Measurements from ENCODE around the gene DOCK3.

DNA sequence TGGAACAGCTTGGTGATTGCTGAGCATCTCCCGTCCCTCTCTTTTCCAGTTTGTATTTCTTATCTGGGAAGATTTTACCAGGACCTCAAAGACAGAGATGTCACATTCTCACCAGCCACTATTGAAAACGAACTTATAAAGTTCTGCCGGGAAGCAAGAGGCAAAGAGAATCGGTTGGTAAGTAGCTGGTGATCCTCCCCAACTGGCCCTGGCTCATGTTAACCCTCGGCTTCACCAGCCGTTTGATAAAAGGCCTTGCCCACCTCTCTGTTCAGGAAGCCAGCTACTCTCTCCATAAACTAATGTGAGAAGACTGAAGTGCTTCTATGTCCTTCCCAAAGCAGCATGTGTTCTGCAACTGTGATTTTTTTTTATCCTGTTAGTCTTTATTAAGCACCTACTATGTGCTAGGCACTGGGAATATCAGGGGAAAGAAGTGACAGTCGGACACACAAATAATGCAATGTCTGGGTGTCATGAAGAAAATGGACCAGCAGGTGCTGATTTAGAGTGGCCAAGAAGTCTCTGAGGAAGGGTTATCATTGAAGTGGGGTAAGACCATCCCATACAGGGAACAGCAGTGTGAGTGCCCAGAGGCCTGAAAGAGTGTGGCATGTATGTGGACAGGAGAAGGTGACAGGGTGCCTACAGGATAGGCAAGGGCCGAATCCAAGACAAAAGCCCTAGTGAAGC is 711.6 kb downstream of the DOCK3 start:
- TF ChIP-seq, protein P1, sequence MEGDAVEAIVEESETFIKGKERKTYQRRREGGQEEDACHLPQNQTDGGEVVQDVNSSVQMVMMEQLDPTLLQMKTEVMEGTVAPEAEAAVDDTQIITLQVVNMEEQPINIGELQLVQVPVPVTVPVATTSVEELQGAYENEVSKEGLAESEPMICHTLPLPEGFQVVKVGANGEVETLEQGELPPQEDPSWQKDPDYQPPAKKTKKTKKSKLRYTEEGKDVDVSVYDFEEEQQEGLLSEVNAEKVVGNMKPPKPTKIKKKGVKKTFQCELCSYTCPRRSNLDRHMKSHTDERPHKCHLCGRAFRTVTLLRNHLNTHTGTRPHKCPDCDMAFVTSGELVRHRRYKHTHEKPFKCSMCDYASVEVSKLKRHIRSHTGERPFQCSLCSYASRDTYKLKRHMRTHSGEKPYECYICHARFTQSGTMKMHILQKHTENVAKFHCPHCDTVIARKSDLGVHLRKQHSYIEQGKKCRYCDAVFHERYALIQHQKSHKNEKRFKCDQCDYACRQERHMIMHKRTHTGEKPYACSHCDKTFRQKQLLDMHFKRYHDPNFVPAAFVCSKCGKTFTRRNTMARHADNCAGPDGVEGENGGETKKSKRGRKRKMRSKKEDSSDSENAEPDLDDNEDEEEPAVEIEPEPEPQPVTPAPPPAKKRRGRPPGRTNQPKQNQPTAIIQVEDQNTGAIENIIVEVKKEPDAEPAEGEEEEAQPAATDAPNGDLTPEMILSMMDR (IDR thresholded peaks at IDR 0.05; ENCODE audit: low read depth, low read length, missing input control): no peak
- no peak for TF ChIP-seq HNF4A (conservative IDR thresholded peaks at IDR 0.05)

Data from liver (tissue), 3 donors.